Left ventricle myocardium superior (tissue), 1 donor: Measurements from ENCODE around the gene SUMO4. TPM values are rescaled to one million over a fixed set of nuclear protein-coding genes. Genes with fewer than 3 reads are reported as not detected.
"Not testable (repeated sequence)": the region's sequence is repeated elsewhere in the genome, so short reads cannot be mapped to it uniquely, and the experiment has no call there.

Source experiments
- ATAC-seq: fragments of 200-7000 bp; cut with Tn5 transposase; one replicate; pipeline ENCODE4 v1.9.1; 2020; ENCODE audit warnings: mild to moderate bottlenecking, moderate library complexity
- DNase-seq: peaks from one replicate; pipeline ENCODE4 v3.0.0-alpha.2; 2020
- intact Hi-C: fragments of 100-400 bp; cut with micrococcal nuclease; formaldehyde crosslinking; loops from one replicate; pipeline ENCODE4 v1.11.0; 2022
- total RNA-seq: library from RNA; stranded (reverse); fragmentation: NEBNext Ultra II Directional; extraction: Animal tissue kit (Norgen Biotek cat#: 25700); gene quantifications from one replicate; pipeline ENCODE4 v1.2.1, GENCODE V29; 2021
- donor health status: DM: no; HTN: yes; CAD: no; lungs with severe emphysema.

The SUMO4 gene
- total RNA-seq, 1 donor from 2014 or later: 0.32 TPM

- intact Hi-C loops: no loop called here
- no peak for ATAC-seq
- DNase-seq: no peak
These were observed 25.7 kb downstream of the SUMO4 start for GRCh38 chr6:149425754-149426153.

DNA sequence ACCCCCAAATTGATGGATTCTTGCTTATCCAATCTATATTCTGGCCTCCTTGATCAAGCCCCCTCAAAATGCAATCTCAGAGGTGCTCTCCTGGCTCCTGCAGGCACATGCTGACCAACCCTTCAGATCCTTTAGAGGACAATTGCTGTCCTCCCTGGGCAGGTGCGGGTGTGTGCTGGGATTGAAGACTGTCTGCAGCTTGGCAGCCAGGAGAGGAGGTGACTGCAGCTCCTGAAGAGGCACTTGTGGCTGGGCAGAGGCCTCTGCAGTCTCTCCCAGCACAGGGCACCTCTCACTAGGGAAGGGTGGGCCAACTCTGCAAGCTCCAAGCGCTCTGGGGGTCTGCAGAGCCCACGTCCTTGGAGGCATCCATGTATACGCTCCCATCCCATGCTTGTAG is 28.5 kb downstream of the SUMO4 start:
- intact Hi-C loops: no loop called here
- no peak for ATAC-seq
- DNase-seq: no peak

DNA sequence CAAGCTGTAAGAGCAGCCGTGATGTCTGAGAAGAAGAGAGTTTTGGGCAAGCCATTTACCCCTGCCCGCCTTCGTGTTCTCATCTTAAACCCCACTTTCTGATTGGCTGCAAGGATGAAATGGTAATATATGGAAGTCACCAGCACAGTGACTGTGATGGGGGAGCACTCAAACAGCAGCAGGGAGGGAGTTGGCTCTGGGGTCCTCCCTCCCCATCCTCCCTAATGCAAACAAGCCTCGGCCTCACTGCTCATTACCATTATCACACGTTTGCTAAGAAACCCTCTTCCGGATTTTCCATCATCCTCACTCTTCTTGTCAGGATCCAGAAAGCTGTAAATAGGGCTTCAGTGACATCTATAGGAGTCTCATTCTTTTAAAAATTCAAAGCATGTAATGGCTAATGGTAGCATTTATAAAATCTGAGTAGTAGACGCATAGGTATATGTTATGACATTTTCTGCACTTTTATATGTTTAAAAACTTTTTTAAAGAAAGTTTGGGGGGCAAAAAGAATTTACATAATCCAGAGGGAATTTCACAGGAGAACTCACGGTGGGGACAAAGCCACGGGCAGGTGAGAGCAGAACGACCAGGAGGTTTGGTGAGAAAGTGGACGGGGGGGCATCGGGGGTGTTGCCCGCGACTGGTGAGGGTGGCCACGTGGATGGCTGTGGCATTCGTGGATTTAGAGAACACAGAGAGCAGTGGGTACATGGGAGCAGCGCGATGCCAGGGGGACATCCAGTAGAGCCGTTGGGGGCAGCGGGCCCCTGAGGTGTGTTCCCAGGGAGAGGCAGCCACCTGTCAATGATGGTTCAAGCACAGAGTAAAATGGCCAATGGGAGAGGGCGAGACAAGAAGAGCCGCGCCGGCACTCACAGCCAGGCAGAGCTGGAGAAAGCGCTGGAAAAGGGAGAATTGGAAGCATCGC is 29.6 kb downstream of the SUMO4 start:
- no peak for DNase-seq
- intact Hi-C loops: loop anchor here (2.0 to 5.0 kb wide), 2 partner anchors 347 to 401 kb away; no protein-coding TSS in a partner anchor
- no peak for ATAC-seq

- DNase-seq (peak; percentile 94), ATAC-seq (peak; percentile 97)
- intact Hi-C loops: loop anchor here (2.0 to 5.0 kb wide), 2 partner anchors 350 to 403 kb away; no protein-coding TSS in a partner anchor
These were observed 32.1 kb downstream of the SUMO4 start for GRCh38 chr6:149431905-149432775.

- no peak for ATAC-seq
- no peak for DNase-seq
- intact Hi-C loops: loop anchor here (5.0 kb wide), 1 partner anchor 351 kb away; no protein-coding TSS in a partner anchor
These were observed 33.3 kb downstream of the SUMO4 start for GRCh38 chr6:149433405-149433804.

GRCh38 chr6:149433881-149434280 is 33.8 kb downstream of the SUMO4 start:
- DNase-seq (no peak), ATAC-seq (no peak)
- intact Hi-C loops: loop anchor here (5.0 kb wide), 1 partner anchor 352 kb away; no protein-coding TSS in a partner anchor

DNA sequence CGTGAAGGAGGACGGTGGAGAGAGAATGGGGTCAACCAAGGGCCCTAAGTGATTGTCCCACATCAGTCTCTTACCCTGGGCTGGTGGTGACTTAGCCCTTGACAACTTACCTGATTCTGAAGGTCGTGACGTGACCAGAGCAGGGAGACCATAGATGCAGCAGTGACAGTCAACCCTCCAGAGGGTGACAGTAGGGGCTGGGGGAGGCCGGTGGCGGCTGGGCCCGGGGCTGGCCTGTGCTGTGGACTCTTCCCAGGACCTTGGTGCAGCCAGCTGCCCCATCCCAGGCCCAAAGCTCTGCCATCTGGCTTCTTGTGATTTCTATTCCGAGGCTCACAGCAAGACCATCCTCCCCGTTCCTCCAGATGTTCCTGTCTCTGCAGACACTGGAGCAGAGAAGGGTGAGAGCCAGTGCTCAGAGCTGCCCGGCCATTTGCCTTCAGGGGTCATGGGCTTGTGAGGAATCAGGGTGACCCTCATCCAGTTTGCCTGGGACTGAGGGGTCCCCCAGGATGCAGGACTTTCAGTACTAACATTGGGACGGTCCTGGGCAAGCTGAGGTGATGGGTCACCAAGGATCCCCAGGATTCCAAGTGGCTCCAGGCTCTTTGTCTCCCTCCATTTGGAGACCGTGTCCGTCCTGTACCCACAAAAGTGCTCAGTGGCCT is 36.0 kb downstream of the SUMO4 start:
- intact Hi-C loops: no loop called here
- ATAC-seq (no peak), DNase-seq (no peak)

- DNase-seq (no peak), ATAC-seq (no peak)
- intact Hi-C loops: no loop called here
These were observed 36.6 kb downstream of the SUMO4 start for GRCh38 chr6:149436647-149437046.

GRCh38 chr6:149437212-149437611 is 37.1 kb downstream of the SUMO4 start:
- ATAC-seq (no peak), DNase-seq (no peak)
- intact Hi-C loops: no loop called here

GRCh38 chr6:149438855-149439254 is 38.8 kb downstream of the SUMO4 start:
- intact Hi-C loops: no loop called here
- ATAC-seq (no peak), DNase-seq (no peak)

DNA sequence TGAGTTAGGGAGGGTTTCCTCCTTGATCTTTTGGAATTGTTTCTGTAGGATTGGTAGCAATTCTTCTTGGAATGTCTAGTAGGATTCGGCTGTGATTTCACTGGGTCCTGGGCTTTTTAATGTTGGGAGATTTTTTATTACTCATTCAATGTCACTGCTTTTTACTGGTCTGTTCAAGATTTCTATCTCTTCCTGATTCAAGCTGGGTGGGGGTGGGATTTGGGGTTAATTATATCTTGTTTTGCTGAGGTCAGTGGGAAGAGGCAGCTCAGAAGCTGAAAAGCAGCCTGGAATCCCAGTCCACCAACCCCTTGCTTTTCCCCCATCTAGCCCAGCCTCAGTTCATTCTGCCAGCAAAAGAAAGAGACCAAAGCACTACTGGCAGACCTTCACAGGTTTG is 39.6 kb downstream of the SUMO4 start:
- ATAC-seq: no peak

GRCh38 chr6:149440735-149441671 is 40.9 kb downstream of the SUMO4 start:
- DNase-seq: no peak
- intact Hi-C loops: no loop called here
- no peak for ATAC-seq

More for the DNA sequence above, 39.6 kb downstream of the SUMO4 start:
- intact Hi-C loops: no loop called here
- DNase-seq: no peak

DNA sequence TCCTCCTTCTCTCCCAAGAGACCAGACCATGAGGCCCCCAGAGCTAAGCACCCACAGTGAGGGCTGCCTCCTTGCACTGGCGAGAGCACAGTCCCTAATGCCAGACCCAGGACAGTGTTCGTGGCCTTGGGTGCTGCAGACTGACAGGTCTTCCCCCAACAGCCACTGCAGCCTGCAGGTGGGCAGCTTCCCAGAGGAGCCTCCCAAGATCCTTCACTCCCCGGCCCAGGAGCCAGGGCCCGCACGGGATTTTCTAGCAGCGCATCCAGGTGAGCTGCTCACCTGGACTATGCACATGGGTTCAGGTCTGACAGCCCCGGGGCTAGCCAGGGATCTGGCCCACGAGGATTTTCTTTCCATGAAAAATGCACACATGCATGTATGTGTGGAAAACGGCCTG is 41.7 kb downstream of the SUMO4 start:
- intact Hi-C loops: no loop called here
- ATAC-seq (no peak), DNase-seq (no peak)

DNA sequence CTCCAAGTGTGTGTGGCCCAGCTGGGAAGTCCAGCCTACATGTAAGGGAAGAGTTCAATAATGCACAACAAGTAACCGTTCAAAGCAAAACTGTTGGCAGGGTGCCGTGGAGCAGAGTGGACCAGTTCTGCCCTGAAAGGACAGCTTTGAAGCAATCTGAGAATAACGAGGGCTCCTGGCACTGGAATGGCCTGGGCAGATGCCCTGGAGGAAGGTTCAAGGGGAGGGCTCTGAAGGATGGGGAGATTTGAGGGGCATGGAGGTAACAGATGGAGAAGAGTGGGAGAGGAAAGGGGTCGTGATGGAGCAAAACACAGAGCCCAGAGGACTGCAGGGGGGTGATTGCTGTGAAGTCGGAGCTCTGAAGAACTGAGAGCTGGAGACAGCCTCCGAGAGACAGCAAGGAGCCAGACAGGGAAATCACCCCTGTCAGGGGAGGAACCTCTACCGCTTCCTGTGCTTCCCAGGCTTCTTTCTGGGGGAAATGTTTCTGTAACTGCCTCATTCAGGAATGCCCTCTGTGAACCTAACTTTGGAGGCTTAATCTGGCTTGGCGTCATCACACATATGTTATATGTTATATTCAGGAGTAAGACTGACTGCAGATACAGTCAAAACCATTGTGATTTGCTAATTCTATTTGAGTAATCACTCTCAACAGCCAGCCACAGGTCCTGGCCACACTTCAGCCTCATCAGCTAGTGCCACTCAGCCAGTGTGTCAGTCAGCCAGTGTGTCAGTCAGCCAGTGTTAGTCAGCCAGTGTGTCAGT is 43.5 kb downstream of the SUMO4 start:
- no peak for ATAC-seq
- DNase-seq: no peak

GRCh38 chr6:149444360-149445094 is 44.5 kb downstream of the SUMO4 start:
- DNase-seq, intact Hi-C loops, ATAC-seq: not testable (repeated sequence)

More for the DNA sequence above, 43.5 kb downstream of the SUMO4 start:
- intact Hi-C loops: no loop called here

DNA sequence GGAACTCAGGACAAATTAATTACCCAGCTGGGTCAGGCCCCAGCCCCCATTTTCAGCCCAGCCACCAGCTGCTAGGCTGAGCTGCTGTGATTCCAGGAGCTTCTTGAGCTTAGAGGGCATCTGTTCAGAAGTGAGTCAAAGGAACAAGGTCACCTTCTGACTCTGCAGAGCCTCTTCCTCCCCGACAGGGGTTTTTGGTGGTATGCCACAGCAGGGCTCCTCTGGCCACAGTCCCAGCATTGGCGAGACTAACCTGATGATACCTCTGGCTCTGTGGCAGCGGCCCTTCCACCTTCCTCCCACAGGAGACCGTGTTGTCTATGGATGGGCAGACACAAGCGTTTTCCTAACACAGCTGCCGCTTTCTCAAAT is 45.0 kb downstream of the SUMO4 start:
- intact Hi-C loops: no loop called here
- ATAC-seq (peak; percentile 60), DNase-seq (no peak)

DNA sequence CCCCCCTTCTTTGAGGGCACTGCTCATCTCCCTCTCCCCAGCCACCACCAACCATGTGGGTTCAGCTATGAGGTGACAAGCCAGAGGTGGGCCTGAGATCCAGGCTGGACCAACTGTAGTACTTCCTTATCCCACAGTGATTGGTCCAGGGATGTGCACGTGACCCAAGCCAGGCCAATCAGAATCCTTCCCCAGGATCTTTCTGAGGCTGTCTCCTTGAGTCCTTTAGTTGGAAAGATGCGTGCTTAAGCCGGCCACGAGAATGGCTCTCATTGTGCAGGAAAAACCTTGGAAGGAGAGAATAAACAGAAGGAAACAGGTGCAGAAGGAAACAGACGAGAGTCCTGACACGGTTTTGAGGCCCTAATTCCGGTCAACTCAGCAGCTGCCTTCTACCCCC is 45.5 kb downstream of the SUMO4 start:
- intact Hi-C loops: no loop called here
- ATAC-seq (no peak), DNase-seq (no peak)
